K562 (cell line): Measurements from ENCODE around the gene BCAP31. TPM values are rescaled to one million over a fixed set of nuclear protein-coding genes. Genes with fewer than 3 reads are reported as not detected.

Experiments used
- ATAC-seq: fragments of 200-7000 bp; cut with Tn5 transposase; 3 replicates; pipeline ENCODE4 v1.9.1; 2020; ENCODE audit warnings: moderate library complexity
- BruUV-seq: library from RNA; stranded (reverse); fragments of 400-500 nt; replicated peaks from 2 replicates; lab custom pipeline; 2021; lab: Mats Ljungman, UMichigan
- CTCF ChIA-PET: fragments of 300-600 bp; formaldehyde crosslinking; extraction: SDS; loops from one replicate; lab custom pipeline; 2021; ENCODE audit warnings: low intra/inter-chr PET ratio; lab: Yijun Ruan, JAX
- POLR2A ChIA-PET: fragments of 300-600, 350-650 bp; sonication (Branson Sonifier 250); formaldehyde crosslinking; extraction: SDS; loops from one replicate; lab custom pipeline; 2021; ENCODE audit warnings: antibody characterized with exemption, inconsistent platforms; lab: Yijun Ruan, JAX
- DNase-seq, 4 experiments: peaks; one replicate each; pipeline versions ENCODE4 v3.0.0 to v3.0.0-alpha.2; 2011 to 2018; ENCODE audit warnings: low spot score in 3 of 4, mixed read lengths in 3 of 4; ENCODE audit errors: extremely low read depth in 1 of 4
- FAIRE-seq: peaks from 2 replicates; lab custom pipeline; 2011; peaks lifted over from hg19 to GRCh38; lab: Jason Lieb, UNC
- H2AFZ ChIP-seq: 2 replicates; pipeline ENCODE4 v1.6.0; 2011; ENCODE audit warnings: low read depth, low read length, control low read depth, inconsistent platforms
- H3K27ac ChIP-seq: fragments of 200-600 bp; 3 replicates; pipeline ENCODE4 v1.8.0; 2011; ENCODE audit warnings: low read depth, mild to moderate bottlenecking, control low read depth, inconsistent platforms, low read length, moderate library complexity, mixed read lengths; ENCODE audit errors: extremely low read depth
- H3K27me3 ChIP-seq, 2 experiments: fragments of 300-600 bp in 1 of 2; 2 replicates in 1 of 2; 3 replicates in 1 of 2; pipeline versions ENCODE4 v1.6.0 to v1.8.0; 2011; ENCODE audit warnings: inconsistent platforms in 2 of 2, low read length in 2 of 2, mild to moderate bottlenecking in 1 of 2, mixed read lengths in 1 of 2, moderate library complexity in 1 of 2; ENCODE audit not compliant: control insufficient read depth in 2 of 2, insufficient read depth in 2 of 2
- H3K36me3 ChIP-seq: fragments of 300-600 bp; 3 replicates; pipeline ENCODE4 v1.8.0; 2011; ENCODE audit warnings: mild to moderate bottlenecking, low read length, inconsistent platforms; ENCODE audit not compliant: control insufficient read depth, insufficient read depth
- H3K4me1 ChIP-seq, 2 experiments: fragments of 200-600 bp in 1 of 2; replicated peaks in 1 of 2; 2 replicates in 1 of 2; 3 replicates in 1 of 2; pipeline versions ENCODE4 v1.5.1 to v1.8.0; 2011; ENCODE audit warnings: inconsistent platforms in 2 of 2, low read length in 2 of 2, mild to moderate bottlenecking in 1 of 2, mixed read lengths in 1 of 2, moderate library complexity in 1 of 2; ENCODE audit not compliant: control insufficient read depth in 2 of 2, insufficient read depth in 2 of 2
- H3K4me2 ChIP-seq: 2 replicates; pipeline ENCODE4 v1.6.1; 2011; ENCODE audit warnings: low read length, control low read depth, inconsistent platforms, mixed read lengths; ENCODE audit not compliant: insufficient read depth
- H3K4me3 ChIP-seq: fragments of 200-600 bp; sonication (generic), shearing (Covaris generic); 2 replicates; pipeline ENCODE4 v1.5.1; 2016; ENCODE audit warnings: control low read depth, inconsistent platforms
- H3K79me2 ChIP-seq: fragments of 200-600 bp; 3 replicates; pipeline ENCODE4 v1.8.0; 2011; ENCODE audit warnings: low read length, inconsistent platforms; ENCODE audit not compliant: control insufficient read depth, insufficient read depth
- H3K9ac ChIP-seq, 2 experiments: 2 replicates each; pipeline versions ENCODE4 v1.6.0 to v1.6.1; 2011; ENCODE audit warnings: low read depth in 2 of 2, low read length in 2 of 2, control low read depth in 1 of 2, inconsistent platforms in 1 of 2, mild to moderate bottlenecking in 1 of 2, mixed read lengths in 1 of 2; ENCODE audit not compliant: insufficient read depth in 1 of 2
- H3K9me1 ChIP-seq: one replicate; pipeline ENCODE4 v1.6.0; 2011; ENCODE audit warnings: inconsistent platforms, mild to moderate bottlenecking, low read length, moderate library complexity; ENCODE audit not compliant: control insufficient read depth, insufficient read depth
- H3K9me3 ChIP-seq: replicated peaks from 2 replicates; pipeline ENCODE4 v1.5.1; 2011; ENCODE audit warnings: low read depth, low read length, inconsistent platforms; ENCODE audit not compliant: control insufficient read depth, insufficient read depth
- H4K20me1 ChIP-seq: replicated peaks from 2 replicates; pipeline ENCODE4 v1.6.1; 2011; ENCODE audit warnings: low read length, inconsistent platforms, mixed read lengths; ENCODE audit not compliant: control insufficient read depth, insufficient read depth
- CREM ChIP-seq: IDR thresholded peaks from 2 replicates; pipeline ENCODE4 v1.6.1; 2014; ENCODE audit warnings: antibody characterized with exemption, low read depth
- HNRNPK ChIP-seq: fragments of 200-400 bp; formaldehyde crosslinking; IDR thresholded peaks from one replicate; pipeline ENCODE4 v1.6.1; 2018; ENCODE audit warnings: mild to moderate bottlenecking, low read depth, low read length; ENCODE audit not compliant: poor library complexity, severe bottlenecking
- JUND ChIP-seq, 2 experiments: IDR thresholded peaks; 2 replicates in 1 of 2; 3 replicates in 1 of 2; pipeline ENCODE4 v1.6.1; 2011; ENCODE audit warnings: borderline replicate concordance in 2 of 2, low read depth in 2 of 2, low read length in 2 of 2, improper control_type of control experiment in 1 of 2, missing biosample characterization in 1 of 2, missing genetic modification characterization in 1 of 2, missing genetic modification reagents in 1 of 2
- KDM5B ChIP-seq: fragments of 200-600 bp; sonication (generic); IDR thresholded peaks from 2 replicates; pipeline ENCODE4 v1.6.1; 2012; ENCODE audit warnings: low read depth, mild to moderate bottlenecking, moderate library complexity, low read length, control low read depth, inconsistent platforms; ENCODE audit not compliant: insufficient replicate concordance
- MBD2 ChIP-seq: sonication (generic); IDR thresholded peaks from 2 replicates; pipeline ENCODE4 v1.6.1; 2016; ENCODE audit warnings: low read depth, borderline replicate concordance
- PML ChIP-seq: IDR thresholded peaks from 2 replicates; pipeline ENCODE4 v1.6.1; 2012; ENCODE audit warnings: low read length, inconsistent platforms
- POLR2AphosphoS5 ChIP-seq: IDR thresholded peaks from 2 replicates; pipeline ENCODE4 v1.6.1; 2011; ENCODE audit warnings: mild to moderate bottlenecking, low read depth, low read length, moderate library complexity; ENCODE audit not compliant: control insufficient read depth, insufficient read depth
- POLR2G ChIP-seq: fragments of 200-400 bp; formaldehyde crosslinking; IDR thresholded peaks from 2 replicates; pipeline ENCODE4 v1.6.1; 2017; ENCODE audit warnings: low read depth, mild to moderate bottlenecking, antibody characterized with exemption, low read length, moderate library complexity
- RBM22 ChIP-seq: fragments of 200-400 bp; formaldehyde crosslinking; IDR thresholded peaks from 2 replicates; pipeline ENCODE4 v1.6.1; 2018; ENCODE audit warnings: low read length, low read depth; ENCODE audit not compliant: poor library complexity, severe bottlenecking
- SAP30 ChIP-seq: fragments of 200-600 bp; sonication (generic); IDR thresholded peaks from 2 replicates; pipeline ENCODE4 v1.6.1; 2012; ENCODE audit warnings: borderline replicate concordance, low read depth, mild to moderate bottlenecking, moderate library complexity, low read length, control low read depth, inconsistent platforms; ENCODE audit not compliant: insufficient read depth, poor library complexity, severe bottlenecking
- TBP ChIP-seq: optimal IDR thresholded peaks from 2 replicates; pipeline ENCODE3; 2011; ENCODE audit warnings: low read depth, low read length, improper control_type of control experiment
- WGBS: fragments of 100-300 bp; shearing (Covaris generic); methylation state at CpG from one replicate; pipeline ENCODE4 v1.1.6; 2016; ENCODE audit warnings: low coverage, mixed read lengths; ENCODE audit not compliant: insufficient coverage; ENCODE audit errors: missing lambda C conversion rate; 5-methylcytosine and 5-hydroxymethylcytosine counted together
- in situ Hi-C: fragments of 300-500 bp; cut with MboI; formaldehyde crosslinking; loops from 4 replicates; pipeline ENCODE4 v1.15.0; 2018; ENCODE audit warnings: inconsistent platforms, mixed read lengths
- intact Hi-C: fragments of 100-400 bp; cut with micrococcal nuclease; formaldehyde crosslinking; loops from 2 replicates; pipeline ENCODE4 v1.14.2; 2022
- polyA plus RNA-seq, 8 experiments: library from polyadenylated mRNA; depleted of rRNA in 4 of 8; stranded (reverse) in 5 of 8; unstranded in 3 of 8; fragments of >200 nt; fragmentation: Nextera tagmentation in 2 of 8; fragmentation: Illumina TruSeq in 1 of 8; extraction: Ambion mirVana in 2 of 8; extraction: Trizol in 1 of 8; gene quantifications; 2 replicates each; pipeline versions ENCODE4 v1.2.1 to v1.2.3, GENCODE V29; 2011 to 2014; ENCODE audit warnings: inconsistent platforms in 1 of 8, missing spikeins in 1 of 8
- total RNA-seq, 7 experiments: library from RNA; depleted of rRNA in 6 of 7; stranded (reverse); fragments of >200 nt in 6 of 7; fragmentation: Illumina TruSeq in 2 of 7; extraction: Trizol in 2 of 7; gene quantifications; 2 replicates each; pipeline versions ENCODE4 v1.2.1 to v1.2.3, GENCODE V29; 2011 to 2021; ENCODE audit warnings: low replicate concordance in 1 of 7
- TF ChIP-seq, protein P1 (sequence below), 2 experiments: IDR thresholded peaks; 2 replicates each; pipeline ENCODE4 v1.6.1; 2011; ENCODE audit warnings: borderline replicate concordance in 1 of 2, control low read depth in 1 of 2, low read depth in 1 of 2, low read length in 1 of 2, mild to moderate bottlenecking in 1 of 2, mixed read lengths in 1 of 2, moderate library complexity in 1 of 2; ENCODE audit not compliant: insufficient read depth in 1 of 2, insufficient read length in 1 of 2, poor library complexity in 1 of 2, severe bottlenecking in 1 of 2; ENCODE audit errors: extremely low read depth in 1 of 2
- TF ChIP-seq, protein P2 (sequence below): fragments of 200-800 bp; sonication (Bioruptor generic); IDR thresholded peaks from 2 replicates; pipeline ENCODE4 v1.6.1; 2017; ENCODE audit warnings: missing genetic modification characterization, missing compliant biosample characterization

BCAP31 gene
- total and polyA plus RNA-seq, 9 of the 15 experiments (the other 6 are each of a cell fraction or from before 2014, with no cell fraction given): 156 to 683 (median 188) TPM

DNA sequence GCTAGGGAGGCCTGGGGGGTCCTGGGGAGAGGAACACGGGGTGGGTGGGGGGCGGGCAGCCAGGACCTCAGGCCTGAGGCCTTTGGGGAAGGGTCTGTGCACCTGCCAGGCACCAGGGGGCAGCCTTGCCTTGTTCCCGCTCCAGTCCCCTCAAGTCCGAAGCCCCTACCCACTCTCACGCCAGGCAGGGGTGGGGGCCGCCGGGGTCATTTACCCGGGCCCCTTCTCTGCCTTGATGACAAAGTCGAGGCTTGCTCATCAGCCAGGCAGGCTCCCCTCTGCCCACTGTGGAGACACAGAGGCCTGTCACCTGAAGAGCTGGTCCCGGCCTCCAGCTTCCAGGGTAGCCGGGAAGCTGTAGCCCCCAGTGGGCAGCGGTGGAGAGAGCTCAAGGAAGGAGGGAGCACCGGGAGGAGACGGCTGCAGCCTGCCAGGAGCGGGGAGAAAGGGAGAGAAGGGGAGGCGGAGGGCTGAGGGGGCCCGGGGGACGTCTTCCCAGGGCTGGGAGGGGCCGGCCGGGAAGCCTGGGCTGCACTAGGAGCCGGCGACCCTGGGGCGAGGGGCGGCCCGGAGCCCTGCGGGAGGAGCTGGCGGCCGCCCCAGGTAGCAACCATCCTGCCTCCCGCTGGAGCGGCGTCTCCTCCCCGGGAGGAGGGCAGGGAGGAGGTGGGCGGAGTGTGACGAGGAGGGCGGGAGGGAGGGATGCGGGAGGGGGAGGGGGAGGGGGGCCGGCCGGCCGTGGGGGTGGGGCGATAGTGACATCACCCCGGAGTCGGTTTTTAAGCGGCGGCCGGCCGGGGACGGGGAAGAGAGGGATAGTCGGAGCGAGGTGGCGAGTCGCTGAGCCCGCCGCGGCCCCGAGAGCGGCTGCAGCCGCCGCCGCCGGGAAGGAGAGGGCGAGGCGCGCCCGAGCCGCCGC, 36.8 kb downstream of the BCAP31 start, which contains the start of gene SLC6A8:
Gene SLC6A8, plus strand, starts transcription at position 806 of the 919 bp plus-strand sequence. CDS start 649 bp downstream, outside the sequence.
- peak within 1 kb of the TSS; percentile 51 for H3K4me3 ChIP-seq
- H3K4me2 ChIP-seq: peak within 1 kb of the TSS; percentile 78
- peaks cover 37% of the 10 kb centered on the region for H3K79me2 ChIP-seq
- ChIA-PET POLR2A (interaction anchor here (0.9 to 1.0 kb wide), 2 partner anchors 21 to 860 kb away, joined by 3 read pairs; partner anchors contain the start of gene IKBKG), CTCF (no interaction called here)
- intact Hi-C loops (no loop called here), in situ Hi-C loops (no loop called here)
- no peaks in the 10 kb centered on the region for H3K9me1 ChIP-seq
- BruUV-seq: no TSS peak
- DNase-seq (peak; percentile 78 to 90 (median 82)), ATAC-seq (peak; percentile 64), FAIRE-seq (no peak)
- no peaks in the 10 kb centered on the region for H3K27me3 ChIP-seq
- H3K27ac ChIP-seq: peak within 1 kb of the TSS; percentile 92
- H2AFZ ChIP-seq: peak within 1 kb of the TSS; percentile 79
- H3K9ac ChIP-seq: peak within 1 kb of the TSS; percentile 72 to 98
- 0% methylated on average over 8 of the region's 66 CpGs for WGBS
- H3K4me1 ChIP-seq: peaks cover 16 to 62% of the 10 kb centered on the region in 2 experiments; a peak in 4 of 5 replicates
- H4K20me1 ChIP-seq: peaks cover 13% of the 10 kb centered on the region
- H3K36me3 ChIP-seq: peaks cover 26% of the 10 kb centered on the region; the same call in 1 of the 3 replicates
- H3K9me3 ChIP-seq: peaks cover 1% of the 10 kb centered on the region; the same call in 1 of the 2 replicates
- TF ChIP-seq POLR2G (peak; percentile 79), HNRNPK (peak; percentile 55), SAP30 (no peak), POLR2AphosphoS5 (peak; percentile 71; the same call in 1 of the 2 replicates), RBM22 (no peak), KDM5B (peak; percentile 76), CREM (0 out of 2 replicates have a peak, but pooled peaks have one; percentile 37), MBD2 (0 out of 2 replicates have a peak, but pooled peaks have one; percentile 36), TBP (peak; percentile 83), JUND (IDR thresholded peaks at IDR 0.05; ENCODE audit: borderline replicate concordance, low read depth, low read length) (0 out of 2 replicates have a peak, but pooled peaks have one; percentile 37), JUND (tag; IDR thresholded peaks at IDR 0.05; ENCODE audit: borderline replicate concordance, low read depth, low read length) (no peak; the same call in 2 of the 3 replicates), PML (peak; percentile 25; the same call in 1 of the 2 replicates)
- TF ChIP-seq, protein P1, sequence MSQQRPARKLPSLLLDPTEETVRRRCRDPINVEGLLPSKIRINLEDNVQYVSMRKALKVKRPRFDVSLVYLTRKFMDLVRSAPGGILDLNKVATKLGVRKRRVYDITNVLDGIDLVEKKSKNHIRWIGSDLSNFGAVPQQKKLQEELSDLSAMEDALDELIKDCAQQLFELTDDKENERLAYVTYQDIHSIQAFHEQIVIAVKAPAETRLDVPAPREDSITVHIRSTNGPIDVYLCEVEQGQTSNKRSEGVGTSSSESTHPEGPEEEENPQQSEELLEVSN (IDR thresholded peaks at IDR 0.05; ENCODE audit: borderline replicate concordance in 1 of 2, extremely low read depth in 1 of 2, insufficient read depth in 1 of 2, insufficient read length in 1 of 2, low read depth in 1 of 2, low read length in 1 of 2, poor library complexity in 1 of 2, severe bottlenecking in 1 of 2): peak in 1 of 2 experiments; percentile 9
- TF ChIP-seq, protein P2, sequence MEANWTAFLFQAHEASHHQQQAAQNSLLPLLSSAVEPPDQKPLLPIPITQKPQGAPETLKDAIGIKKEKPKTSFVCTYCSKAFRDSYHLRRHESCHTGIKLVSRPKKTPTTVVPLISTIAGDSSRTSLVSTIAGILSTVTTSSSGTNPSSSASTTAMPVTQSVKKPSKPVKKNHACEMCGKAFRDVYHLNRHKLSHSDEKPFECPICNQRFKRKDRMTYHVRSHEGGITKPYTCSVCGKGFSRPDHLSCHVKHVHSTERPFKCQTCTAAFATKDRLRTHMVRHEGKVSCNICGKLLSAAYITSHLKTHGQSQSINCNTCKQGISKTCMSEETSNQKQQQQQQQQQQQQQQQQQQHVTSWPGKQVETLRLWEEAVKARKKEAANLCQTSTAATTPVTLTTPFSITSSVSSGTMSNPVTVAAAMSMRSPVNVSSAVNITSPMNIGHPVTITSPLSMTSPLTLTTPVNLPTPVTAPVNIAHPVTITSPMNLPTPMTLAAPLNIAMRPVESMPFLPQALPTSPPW (CRISPR knock-in tag): peak; percentile 82
